Measurements from ENCODE around the gene HEYL.

DNA sequence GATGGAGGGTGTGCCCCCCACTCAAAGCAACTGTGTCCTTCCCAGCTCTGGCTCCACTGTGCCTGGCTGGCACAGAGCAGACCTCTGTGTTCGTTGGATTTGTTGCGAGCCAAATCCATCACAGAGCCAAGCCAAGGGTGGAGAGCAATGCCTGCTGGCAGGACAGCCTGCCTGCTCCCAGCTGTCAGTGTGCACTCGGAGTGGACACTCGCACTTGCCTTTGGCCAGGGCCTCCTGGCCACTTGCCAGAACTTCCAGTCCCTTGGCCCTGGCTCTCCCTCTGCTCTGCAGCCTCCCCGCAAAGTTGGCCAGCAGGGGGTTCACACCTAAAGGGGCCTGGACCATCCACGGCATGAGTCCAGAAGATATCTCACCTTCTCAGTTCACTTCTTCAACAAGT, 16.4 kb downstream of the HEYL start:
- TF ChIP-seq RBM34 (IDR thresholded peaks at IDR 0.05; ENCODE audit: borderline replicate concordance, insufficient read depth, low read length): no peak
- TF ChIP-seq POLR2A (conservative IDR thresholded peaks at IDR 0.05): no peak
- TF ChIP-seq EP300 (IDR thresholded peaks at IDR 0.05; ENCODE audit: low read length): no peak
- no peak for TF ChIP-seq RBBP5 (IDR thresholded peaks at IDR 0.05; ENCODE audit: borderline replicate concordance, insufficient read depth, low read length, poor library complexity, severe bottlenecking)
- no peak for TF ChIP-seq POLR2AphosphoS5 (IDR thresholded peaks at IDR 0.05; ENCODE audit: control insufficient read depth, insufficient read depth, low read depth, low read length)
- no peak for TF ChIP-seq CREB1 (IDR thresholded peaks at IDR 0.05)
- TF ChIP-seq CREB1 (CRISPR knock-in tag; IDR thresholded peaks at IDR 0.05): no peak
- no peak for TF ChIP-seq ZBTB7A (IDR thresholded peaks at IDR 0.05; ENCODE audit: borderline replicate concordance, control insufficient read depth, low read depth, low read length)
- TF ChIP-seq ZNF224 (CRISPR knock-in tag; IDR thresholded peaks at IDR 0.05): no peak
- TF ChIP-seq FOXA1 (IDR thresholded peaks at IDR 0.05; ENCODE audit: borderline replicate concordance): no peak
- TF ChIP-seq, protein P1, sequence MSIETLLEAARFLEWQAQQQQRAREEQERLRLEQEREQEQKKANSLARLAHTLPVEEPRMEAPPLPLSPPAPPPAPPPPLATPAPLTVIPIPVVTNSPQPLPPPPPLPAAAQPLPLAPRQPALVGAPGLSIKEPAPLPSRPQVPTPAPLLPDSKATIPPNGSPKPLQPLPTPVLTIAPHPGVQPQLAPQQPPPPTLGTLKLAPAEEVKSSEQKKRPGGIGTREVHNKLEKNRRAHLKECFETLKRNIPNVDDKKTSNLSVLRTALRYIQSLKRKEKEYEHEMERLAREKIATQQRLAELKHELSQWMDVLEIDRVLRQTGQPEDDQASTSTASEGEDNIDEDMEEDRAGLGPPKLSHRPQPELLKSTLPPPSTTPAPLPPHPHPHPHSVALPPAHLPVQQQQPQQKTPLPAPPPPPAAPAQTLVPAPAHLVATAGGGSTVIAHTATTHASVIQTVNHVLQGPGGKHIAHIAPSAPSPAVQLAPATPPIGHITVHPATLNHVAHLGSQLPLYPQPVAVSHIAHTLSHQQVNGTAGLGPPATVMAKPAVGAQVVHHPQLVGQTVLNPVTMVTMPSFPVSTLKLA (conservative IDR thresholded peaks at IDR 0.05): no peak

Data from K562 (cell line).